Measurements from ENCODE around the gene KCNK1. TPM values are rescaled to one million over a fixed set of nuclear protein-coding genes. Genes with fewer than 3 reads are reported as not detected.

The KCNK1 gene
- total RNA-seq, 1 experiment from 2014 or later = 24.3 TPM

DNA sequence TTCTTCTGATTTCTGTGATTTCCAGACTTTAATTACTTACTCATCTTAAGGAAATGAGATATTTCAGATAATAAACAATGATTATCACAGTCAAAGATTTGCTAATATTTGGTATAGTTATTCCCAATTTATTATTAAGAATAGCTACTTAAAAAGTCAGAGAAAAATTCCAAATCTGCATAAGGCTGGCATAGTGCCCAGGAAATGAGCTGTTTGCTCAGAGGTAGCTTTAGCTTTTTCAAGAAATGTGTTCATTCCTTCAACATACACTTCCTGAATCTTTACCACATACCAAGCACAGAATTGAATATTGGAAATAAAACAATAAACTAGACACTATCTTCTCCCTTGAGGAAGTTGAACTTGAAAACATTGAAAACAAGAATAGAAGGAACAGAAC lies 44.3 kb upstream of the KCNK1 start:
- no peak overlapping the region for H3K27ac Mint-ChIP-seq (ENCODE audit: low read depth, unreplicated experiment)
- no peak overlapping the region for H3K4me3 Mint-ChIP-seq (ENCODE audit: unreplicated experiment)
- TF ChIP-seq, protein P1, sequence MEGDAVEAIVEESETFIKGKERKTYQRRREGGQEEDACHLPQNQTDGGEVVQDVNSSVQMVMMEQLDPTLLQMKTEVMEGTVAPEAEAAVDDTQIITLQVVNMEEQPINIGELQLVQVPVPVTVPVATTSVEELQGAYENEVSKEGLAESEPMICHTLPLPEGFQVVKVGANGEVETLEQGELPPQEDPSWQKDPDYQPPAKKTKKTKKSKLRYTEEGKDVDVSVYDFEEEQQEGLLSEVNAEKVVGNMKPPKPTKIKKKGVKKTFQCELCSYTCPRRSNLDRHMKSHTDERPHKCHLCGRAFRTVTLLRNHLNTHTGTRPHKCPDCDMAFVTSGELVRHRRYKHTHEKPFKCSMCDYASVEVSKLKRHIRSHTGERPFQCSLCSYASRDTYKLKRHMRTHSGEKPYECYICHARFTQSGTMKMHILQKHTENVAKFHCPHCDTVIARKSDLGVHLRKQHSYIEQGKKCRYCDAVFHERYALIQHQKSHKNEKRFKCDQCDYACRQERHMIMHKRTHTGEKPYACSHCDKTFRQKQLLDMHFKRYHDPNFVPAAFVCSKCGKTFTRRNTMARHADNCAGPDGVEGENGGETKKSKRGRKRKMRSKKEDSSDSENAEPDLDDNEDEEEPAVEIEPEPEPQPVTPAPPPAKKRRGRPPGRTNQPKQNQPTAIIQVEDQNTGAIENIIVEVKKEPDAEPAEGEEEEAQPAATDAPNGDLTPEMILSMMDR (IDR thresholded peaks at IDR 0.05; ENCODE audit: unreplicated experiment) = no peak
- H3K4me1 Mint-ChIP-seq (ENCODE audit: insufficient read depth, unreplicated experiment) = peaks cover 5% of the 10 kb centered on the region
- no peaks in the 10 kb centered on the region for H3K36me3 Mint-ChIP-seq (ENCODE audit: insufficient read depth, unreplicated experiment)
- H3K27me3 Mint-ChIP-seq (ENCODE audit: insufficient read depth, unreplicated experiment) = peaks cover 42% of the 10 kb centered on the region
- H3K9me3 Mint-ChIP-seq (ENCODE audit: unreplicated experiment) = no peaks in the 10 kb centered on the region
- intact Hi-C loops (cut with micrococcal nuclease) = no loop called here
- no TSS peak for BruUV-seq (replicated peaks)
- DNase-seq (ENCODE audit: unreplicated experiment) = peak; percentile 33
- POLR2A ChIA-PET = interaction anchor here (0.5 to 1.1 kb wide), 4 partner anchors 26 to 357 kb away, joined by 3 to 4 read pairs (median 4); no protein-coding TSS in a partner anchor
- CTCF ChIA-PET = interaction anchor here (0.5 to 0.8 kb wide), 4 partner anchors 40 to 222 kb away, joined by 3 to 4 read pairs (median 4); no protein-coding TSS in a partner anchor

DNA sequence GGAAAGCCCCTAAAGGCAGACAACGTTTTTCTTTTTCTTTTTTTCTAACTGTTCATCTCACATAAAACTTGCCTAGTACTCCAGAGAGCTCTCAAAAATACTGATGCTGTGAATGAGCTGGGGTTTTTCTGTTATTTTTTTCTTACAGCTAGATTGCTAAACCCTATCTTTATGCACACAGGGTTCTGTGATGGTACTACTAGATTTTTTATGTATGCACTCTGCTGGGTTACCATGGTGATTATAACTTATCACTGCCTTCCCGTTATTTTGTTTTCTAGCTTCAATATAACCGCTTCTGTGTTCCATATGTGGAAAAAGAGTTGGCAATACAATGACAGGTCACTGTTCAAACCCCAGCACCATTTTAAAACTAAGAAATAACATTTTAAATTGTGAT lies 43.7 kb upstream of the KCNK1 start:
- DNase-seq (ENCODE audit: unreplicated experiment) = no peak
- H3K9me3 Mint-ChIP-seq (ENCODE audit: unreplicated experiment) = no peaks in the 10 kb centered on the region
- no TSS peak for BruUV-seq (replicated peaks)
- H3K27me3 Mint-ChIP-seq (ENCODE audit: insufficient read depth, unreplicated experiment) = peaks cover 36% of the 10 kb centered on the region
- no peak overlapping the region for H3K27ac Mint-ChIP-seq (ENCODE audit: low read depth, unreplicated experiment)
- peaks cover 5% of the 10 kb centered on the region for H3K4me1 Mint-ChIP-seq (ENCODE audit: insufficient read depth, unreplicated experiment)
- no peaks in the 10 kb centered on the region for H3K36me3 Mint-ChIP-seq (ENCODE audit: insufficient read depth, unreplicated experiment)
- CTCF ChIA-PET = interaction anchor here (0.5 to 0.8 kb wide), 3 partner anchors 15 to 221 kb away, joined by 3 read pairs; no protein-coding TSS in a partner anchor
- TF ChIP-seq, protein P1 (IDR thresholded peaks at IDR 0.05; ENCODE audit: unreplicated experiment) = no peak
- POLR2A ChIA-PET = interaction anchor here (0.5 to 1.1 kb wide), 2 partner anchors 128 to 356 kb away, joined by 4 read pairs; no protein-coding TSS in a partner anchor
- no peak overlapping the region for H3K4me3 Mint-ChIP-seq (ENCODE audit: unreplicated experiment)
- intact Hi-C loops (cut with micrococcal nuclease) = no loop called here

DNA sequence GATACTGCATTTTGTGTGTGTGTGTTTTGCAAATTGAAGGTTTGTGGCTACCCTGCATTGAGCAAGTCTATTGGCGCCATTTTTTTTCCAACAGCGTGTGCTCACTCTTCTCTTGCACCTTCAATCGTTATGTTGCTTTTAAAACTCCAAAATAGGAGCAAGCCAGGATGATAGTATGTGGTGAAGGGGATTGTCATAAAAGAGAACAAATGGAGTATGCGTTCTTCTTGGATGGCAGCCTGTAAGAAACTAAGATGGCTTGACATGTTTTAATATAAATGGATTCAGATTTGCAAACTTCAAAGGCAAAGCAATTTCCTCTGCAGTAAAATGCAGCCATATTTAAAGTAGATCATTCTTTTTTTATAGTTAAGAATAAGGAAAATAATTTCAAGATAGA lies 43.2 kb upstream of the KCNK1 start:
- TF ChIP-seq, protein P1 (IDR thresholded peaks at IDR 0.05; ENCODE audit: unreplicated experiment) = no peak
- H3K36me3 Mint-ChIP-seq (ENCODE audit: insufficient read depth, unreplicated experiment) = no peaks in the 10 kb centered on the region
- intact Hi-C loops (cut with micrococcal nuclease) = no loop called here
- H3K4me1 Mint-ChIP-seq (ENCODE audit: insufficient read depth, unreplicated experiment) = peaks cover 5% of the 10 kb centered on the region
- BruUV-seq (replicated peaks) = no TSS peak
- ChIA-PET POLR2A (no interaction called here), CTCF (interaction anchor here (0.5 to 0.6 kb wide), 2 partner anchors 16 to 33 kb away, joined by 3 to 5 read pairs; no protein-coding TSS in a partner anchor)
- H3K27me3 Mint-ChIP-seq (ENCODE audit: insufficient read depth, unreplicated experiment) = peaks cover 33% of the 10 kb centered on the region
- no peaks in the 10 kb centered on the region for H3K9me3 Mint-ChIP-seq (ENCODE audit: unreplicated experiment)
- no peak overlapping the region for H3K27ac Mint-ChIP-seq (ENCODE audit: low read depth, unreplicated experiment)
- H3K4me3 Mint-ChIP-seq (ENCODE audit: unreplicated experiment) = no peak overlapping the region
- no peak for DNase-seq (ENCODE audit: unreplicated experiment)

DNA sequence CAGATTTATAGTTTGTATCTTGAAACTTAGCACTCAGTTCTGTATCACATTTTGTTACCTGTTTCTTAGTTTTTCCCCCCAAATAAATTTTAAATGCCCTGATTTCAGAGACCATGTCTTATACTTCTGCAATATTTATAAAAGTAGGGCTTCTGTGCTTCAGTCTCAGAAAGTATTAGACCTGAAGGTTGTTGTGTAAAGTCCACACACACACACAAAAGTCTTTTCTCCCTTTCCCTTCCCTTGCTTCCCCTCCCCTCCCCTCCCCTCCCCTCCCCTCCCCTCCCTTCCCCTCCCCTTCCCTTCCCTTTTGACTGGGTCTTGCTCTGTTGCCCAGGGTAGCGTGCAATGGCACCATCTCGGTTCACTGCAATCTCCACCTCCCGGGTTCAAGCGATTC lies 41.0 kb upstream of the KCNK1 start:
- intact Hi-C loops (cut with micrococcal nuclease) = no loop called here
- no peak for DNase-seq (ENCODE audit: unreplicated experiment)
- TF ChIP-seq, protein P1 (IDR thresholded peaks at IDR 0.05; ENCODE audit: unreplicated experiment) = no peak
- Mint-ChIP-seq H3K9me3 (ENCODE audit: unreplicated experiment) (no peaks in the 10 kb centered on the region), H3K36me3 (ENCODE audit: insufficient read depth, unreplicated experiment) (no peaks in the 10 kb centered on the region), H3K27me3 (ENCODE audit: insufficient read depth, unreplicated experiment) (peaks cover 33% of the 10 kb centered on the region), H3K4me1 (ENCODE audit: insufficient read depth, unreplicated experiment) (peaks cover 5% of the 10 kb centered on the region), H3K4me3 (ENCODE audit: unreplicated experiment) (no peak overlapping the region), H3K27ac (ENCODE audit: low read depth, unreplicated experiment) (no peak overlapping the region)
- ChIA-PET POLR2A (no interaction called here), CTCF (no interaction called here)
- BruUV-seq (replicated peaks) = no TSS peak
